Stimulated activated CD4-positive, alpha-beta T cell treated with anti-CD3 and anti-CD28 coated beads, Interleukin-15, amount 100 ng/mL, for 24 hours (primary cell): ENCODE measurements around the gene CPNE1.

Experiments
- DNase-seq: peaks from one replicate; pipeline ENCODE4 v3.0.0-alpha.2; 2020

The CPNE1 gene

DNA sequence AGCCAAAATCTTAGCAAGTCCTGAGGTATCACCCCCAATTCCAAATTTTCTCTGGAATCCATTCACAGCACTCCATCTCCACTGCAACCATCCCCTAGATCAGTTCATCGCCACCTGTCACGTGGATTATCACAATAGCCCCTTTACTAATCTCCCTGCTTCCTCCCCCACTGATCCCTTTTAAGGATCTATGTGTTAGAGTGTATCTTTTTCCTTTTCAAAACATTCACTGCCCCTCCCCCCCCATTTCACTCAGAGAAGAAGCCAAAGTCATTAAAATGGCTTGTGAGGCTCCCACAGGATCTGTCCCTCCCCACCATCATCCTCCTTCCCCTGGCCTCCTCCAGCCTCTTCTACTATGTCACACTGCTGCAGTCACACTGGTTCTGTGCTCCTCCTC lies 67.5 kb downstream of the CPNE1 start:
- no peak for DNase-seq

DNA sequence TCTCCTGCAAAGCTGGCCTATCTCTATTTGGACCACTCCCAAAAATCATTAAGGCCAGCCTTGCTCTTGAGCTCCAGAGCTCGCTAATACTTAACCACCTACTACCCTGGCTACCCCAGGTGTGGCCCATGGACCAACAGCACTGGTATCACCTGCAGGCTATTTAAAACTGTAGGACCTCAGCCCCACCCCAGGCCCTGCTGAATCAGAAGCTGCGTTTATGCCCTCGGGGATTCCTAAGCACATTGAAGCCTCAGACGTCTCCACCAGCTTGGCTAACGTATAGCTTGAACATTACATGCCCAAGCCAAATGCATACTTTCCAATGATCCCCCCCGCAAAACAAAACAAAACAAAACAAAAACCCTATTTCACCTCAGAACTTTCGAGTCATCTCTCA lies 68.8 kb downstream of the CPNE1 start:
- no peak for DNase-seq

DNA sequence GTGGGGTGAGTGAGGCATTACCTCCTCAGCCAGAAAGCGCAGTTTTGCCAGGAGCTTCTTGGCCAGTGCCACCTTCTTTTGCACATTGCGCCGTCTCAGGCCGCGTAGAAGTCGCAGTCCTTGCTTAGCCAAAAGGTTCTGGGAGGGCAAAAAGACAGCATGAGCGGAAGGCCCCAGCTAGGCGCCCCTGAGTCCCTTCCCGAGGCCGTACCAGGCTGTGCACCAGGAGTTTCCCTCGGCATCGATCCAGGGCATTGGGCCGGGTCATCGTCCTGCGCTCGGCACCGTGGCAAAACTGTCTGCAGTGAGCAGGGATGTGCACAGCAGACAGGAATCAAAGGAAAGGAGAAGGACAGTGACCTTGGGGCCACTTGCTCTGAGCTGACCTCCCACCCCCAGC lies 69.2 kb downstream of the CPNE1 start:
- no peak for DNase-seq

- no peak for DNase-seq
Observed at GRCh38 chr20:35592339-35592974, 72.2 kb downstream of the CPNE1 start.

GRCh38 chr20:35588397-35588796 lies 76.3 kb downstream of the CPNE1 start:
- no peak for DNase-seq

DNA sequence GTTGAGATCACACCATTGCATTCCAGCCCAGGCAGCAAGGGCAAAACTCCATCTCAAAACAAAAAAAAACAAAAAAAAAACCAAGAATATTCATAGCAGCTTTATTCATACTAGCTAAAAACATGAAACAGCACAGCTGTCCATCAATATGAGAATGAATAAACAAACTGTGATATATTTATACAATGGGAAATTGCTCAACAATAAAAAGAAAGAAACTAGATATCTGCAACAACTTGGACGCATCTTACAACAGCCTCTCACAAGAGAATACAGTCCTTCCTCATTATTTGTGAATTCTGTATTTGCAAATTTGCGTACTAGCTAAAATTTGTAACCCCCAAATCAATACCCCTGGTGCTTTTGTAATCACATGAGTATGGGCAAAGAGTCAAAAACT lies 77.3 kb downstream of the CPNE1 start:
- no peak for DNase-seq

- DNase-seq: no peak
Observed at GRCh38 chr20:35586751-35587425, 77.8 kb downstream of the CPNE1 start.

DNA sequence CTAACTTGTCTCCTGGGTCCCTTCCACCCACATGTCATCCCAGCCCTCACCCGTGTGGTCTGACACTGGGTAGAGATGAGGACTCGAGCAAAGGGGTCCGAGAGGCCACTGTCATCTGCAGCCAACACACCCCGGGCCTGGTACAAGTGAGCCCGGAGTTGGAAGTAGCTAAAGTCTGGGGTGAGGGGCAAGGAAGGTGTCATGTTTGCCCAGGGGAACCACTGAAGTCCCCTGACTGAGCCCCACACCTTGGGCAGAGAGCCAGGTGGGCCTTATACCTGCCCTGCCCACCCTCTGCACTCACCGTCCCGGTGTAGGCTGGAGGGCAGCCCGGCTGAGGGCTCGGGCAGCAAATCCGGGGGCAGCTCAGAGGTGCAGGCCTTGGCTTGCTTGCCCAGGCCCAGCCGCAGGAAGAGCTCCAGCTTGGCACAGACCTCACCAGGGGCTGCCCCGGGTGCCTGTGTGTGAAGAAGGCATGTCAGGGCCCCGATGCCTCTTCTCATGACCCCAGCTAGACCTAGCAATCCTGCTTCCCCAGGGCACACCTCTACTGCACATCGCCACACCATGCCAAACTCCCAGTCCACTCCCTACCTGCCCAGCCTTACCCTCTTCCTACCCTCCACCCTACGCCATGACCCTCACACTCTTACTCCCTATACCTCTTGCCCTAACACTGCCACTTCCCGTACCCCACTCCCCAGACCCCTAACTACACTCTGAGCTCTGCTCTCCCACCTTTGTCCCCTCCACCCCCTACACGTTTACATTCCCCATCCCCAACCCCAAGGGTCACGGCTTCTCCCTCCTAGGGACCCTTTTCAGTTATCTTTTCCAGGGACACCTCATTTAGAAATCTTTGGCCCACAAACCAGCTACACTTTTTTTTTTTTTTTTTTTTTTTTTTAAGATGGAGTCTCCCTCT lies 80.8 kb downstream of the CPNE1 start:
- no peak for DNase-seq

GRCh38 chr20:35582741-35583404 lies 81.8 kb downstream of the CPNE1 start:
- DNase-seq: no peak

GRCh38 chr20:35582131-35582530 lies 82.6 kb downstream of the CPNE1 start:
- DNase-seq: no peak

GRCh38 chr20:35579196-35579595 lies 85.5 kb downstream of the CPNE1 start:
- DNase-seq: no peak

DNA sequence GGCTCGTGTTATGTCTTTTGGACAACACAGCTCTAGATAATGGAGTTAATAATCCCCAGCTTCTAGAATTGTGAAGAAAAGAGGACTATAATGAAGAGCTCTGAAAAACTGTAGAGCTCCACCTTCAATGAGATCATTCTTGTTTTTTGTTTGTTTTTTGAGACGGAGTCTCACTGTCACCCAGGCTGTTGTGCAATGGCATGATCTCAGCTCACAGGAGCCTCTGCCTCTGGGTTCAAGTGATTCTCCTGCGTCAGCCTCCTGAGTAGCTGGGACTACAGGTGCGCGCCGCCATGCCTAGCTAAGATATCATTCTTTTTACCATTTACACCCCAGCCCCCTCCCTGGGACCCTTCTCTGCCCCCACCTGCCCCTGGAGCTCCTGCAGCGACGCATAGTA lies 86.2 kb downstream of the CPNE1 start:
- no peak for DNase-seq

- DNase-seq: no peak
Observed at GRCh38 chr20:35576816-35577215, 87.9 kb downstream of the CPNE1 start.
